PC-9 (cell line): ENCODE data around the gene RTKN. TPM values are rescaled to one million over a fixed set of nuclear protein-coding genes. Genes with fewer than 3 reads are reported as not detected.

Experiments used
- BruUV-seq: library from RNA; stranded (reverse); fragments of 400-500 nt; replicated peaks from 2 replicates; lab custom pipeline; 2021; lab: Mats Ljungman, UMichigan
- CTCF ChIA-PET: fragments of 300-600 bp; sonication (Branson Sonifier 250); formaldehyde crosslinking; loops from one replicate; lab custom pipeline; 2022; ENCODE audit warnings: antibody characterized with exemption; lab: Charles Lee
- POLR2A ChIA-PET: fragments of 300-600 bp; sonication (Branson Sonifier 250); formaldehyde crosslinking; loops from one replicate; lab custom pipeline; 2022; ENCODE audit warnings: antibody characterized with exemption; ENCODE audit not compliant: unreplicated experiment; lab: Charles Lee
- DNase-seq, 2 experiments: peaks; one replicate each; pipeline versions ENCODE4 v3.0.0 to v3.0.0-alpha.2; 2015 to 2022; ENCODE audit warnings: mixed read lengths in 1 of 2
- H2AFZ ChIP-seq: fragments of 200-600 bp; sonication (generic); 2 replicates; pipeline ENCODE4 v1.8.1; 2017; ENCODE audit warnings: antibody characterized with exemption
- H3F3A ChIP-seq: fragments of 200-600 bp; sonication (generic); 2 replicates; pipeline ENCODE4 v1.8.1; 2017; ENCODE audit warnings: antibody characterized with exemption, mild to moderate bottlenecking, low read depth; ENCODE audit not compliant: insufficient read depth
- H3K27ac ChIP-seq: fragments of 200-600 bp; sonication (generic); 2 replicates; pipeline ENCODE4 v1.6.1; 2016; ENCODE audit warnings: mixed run types
- H3K27me3 ChIP-seq: fragments of 200-600 bp; sonication (generic); 2 replicates; pipeline ENCODE4 v1.6.1; 2016; ENCODE audit warnings: low read depth, mixed run types; ENCODE audit not compliant: insufficient read depth
- H3K36me3 ChIP-seq: fragments of 200-600 bp; sonication (generic); 2 replicates; pipeline ENCODE4 v1.6.1; 2016; ENCODE audit warnings: low read depth, mixed run types
- H3K4me1 ChIP-seq: fragments of 200-600 bp; sonication (generic); replicated peaks from 2 replicates; pipeline ENCODE4 v1.6.1; 2016; ENCODE audit warnings: mixed run types; ENCODE audit not compliant: insufficient read depth
- H3K4me2 ChIP-seq: fragments of 200-600 bp; sonication (generic); 2 replicates; pipeline ENCODE4 v1.6.1; 2017; ENCODE audit warnings: mixed run types
- H3K4me3 ChIP-seq: fragments of 200-600 bp; sonication (generic); 2 replicates; pipeline ENCODE4 v1.6.1; 2016; ENCODE audit warnings: mixed run types
- H3K79me2 ChIP-seq: fragments of 200-600 bp; sonication (generic); 2 replicates; pipeline ENCODE4 v1.6.1; 2017; ENCODE audit warnings: low read depth, mixed run types
- H3K9me2 ChIP-seq: fragments of 200-600 bp; sonication (generic); 2 replicates; pipeline ENCODE4 v1.8.1; 2017; ENCODE audit warnings: mild to moderate bottlenecking; ENCODE audit not compliant: insufficient read depth
- H3K9me3 ChIP-seq: fragments of 200-600 bp; sonication (generic); 2 replicates; pipeline ENCODE4 v1.8.1; 2016; ENCODE audit warnings: low read depth; ENCODE audit not compliant: insufficient read depth
- H4K20me1 ChIP-seq: fragments of 200-600 bp; sonication (generic); 2 replicates; pipeline ENCODE4 v1.8.1; 2017; ENCODE audit not compliant: insufficient read depth
- EZH2 ChIP-seq: fragments of 200-600 bp; sonication (generic); IDR thresholded peaks from 2 replicates; pipeline ENCODE4 v1.8.0; 2017; ENCODE audit warnings: antibody characterized with exemption, low read depth
- intact Hi-C: fragments of 100-400 bp; cut with micrococcal nuclease; formaldehyde crosslinking; loops from one replicate; pipeline ENCODE4 v1.10.0; 2022; ENCODE audit not compliant: unreplicated experiment
- total RNA-seq: library from RNA; stranded (reverse); gene quantifications from 2 replicates; pipeline ENCODE4 v1.2.3, GENCODE V29; 2021
- TF ChIP-seq, protein P1 (sequence below): fragments of 200-600 bp; sonication (generic); conservative IDR thresholded peaks from 2 replicates; pipeline ENCODE4 v1.6.1; 2017; ENCODE audit warnings: mixed run types, antibody characterized with exemption, mild to moderate bottlenecking, moderate library complexity

RTKN gene
- total RNA-seq, 1 experiment from 2014 or later = 58.9 TPM

GRCh38 chr2:74417197-74417596 lies 24.5 kb downstream of the RTKN start:
- no peaks in the 10 kb centered on the region for H4K20me1 ChIP-seq
- peaks cover 9% of the 10 kb centered on the region for H3K4me1 ChIP-seq
- no peaks in the 10 kb centered on the region for H3K36me3 ChIP-seq
- ChIA-PET CTCF (no interaction called here), POLR2A (no interaction called here)
- no peak overlapping the region for H2AFZ ChIP-seq
- no peaks in the 10 kb centered on the region for H3K9me2 ChIP-seq
- H3K9me3 ChIP-seq = no peaks in the 10 kb centered on the region
- no peak overlapping the region for H3K4me2 ChIP-seq
- DNase-seq = no peak
- no peak for TF ChIP-seq EZH2
- TF ChIP-seq, protein P1, sequence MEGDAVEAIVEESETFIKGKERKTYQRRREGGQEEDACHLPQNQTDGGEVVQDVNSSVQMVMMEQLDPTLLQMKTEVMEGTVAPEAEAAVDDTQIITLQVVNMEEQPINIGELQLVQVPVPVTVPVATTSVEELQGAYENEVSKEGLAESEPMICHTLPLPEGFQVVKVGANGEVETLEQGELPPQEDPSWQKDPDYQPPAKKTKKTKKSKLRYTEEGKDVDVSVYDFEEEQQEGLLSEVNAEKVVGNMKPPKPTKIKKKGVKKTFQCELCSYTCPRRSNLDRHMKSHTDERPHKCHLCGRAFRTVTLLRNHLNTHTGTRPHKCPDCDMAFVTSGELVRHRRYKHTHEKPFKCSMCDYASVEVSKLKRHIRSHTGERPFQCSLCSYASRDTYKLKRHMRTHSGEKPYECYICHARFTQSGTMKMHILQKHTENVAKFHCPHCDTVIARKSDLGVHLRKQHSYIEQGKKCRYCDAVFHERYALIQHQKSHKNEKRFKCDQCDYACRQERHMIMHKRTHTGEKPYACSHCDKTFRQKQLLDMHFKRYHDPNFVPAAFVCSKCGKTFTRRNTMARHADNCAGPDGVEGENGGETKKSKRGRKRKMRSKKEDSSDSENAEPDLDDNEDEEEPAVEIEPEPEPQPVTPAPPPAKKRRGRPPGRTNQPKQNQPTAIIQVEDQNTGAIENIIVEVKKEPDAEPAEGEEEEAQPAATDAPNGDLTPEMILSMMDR = no peak
- H3K27ac ChIP-seq = no peak overlapping the region
- BruUV-seq = no TSS peak
- intact Hi-C loops = no loop called here
- H3K4me3 ChIP-seq = no peak overlapping the region
- H3K27me3 ChIP-seq = no peaks in the 10 kb centered on the region
- peaks cover 13% of the 10 kb centered on the region; the same call in 1 of the 2 replicates for H3F3A ChIP-seq
- H3K79me2 ChIP-seq = no peaks in the 10 kb centered on the region

GRCh38 chr2:74416778-74417177 lies 25.0 kb downstream of the RTKN start:
- peaks cover 9% of the 10 kb centered on the region; the same call in 1 of the 2 replicates for H3F3A ChIP-seq
- no peaks in the 10 kb centered on the region for H3K27me3 ChIP-seq
- POLR2A ChIA-PET = no interaction called here
- intact Hi-C loops = no loop called here
- no TSS peak for BruUV-seq
- TF ChIP-seq, protein P1 = no peak
- no peak for TF ChIP-seq EZH2
- no peak overlapping the region for H3K27ac ChIP-seq
- DNase-seq = no peak
- no peaks in the 10 kb centered on the region for H3K9me2 ChIP-seq
- H3K4me3 ChIP-seq = no peak overlapping the region
- no peak overlapping the region for H3K4me2 ChIP-seq
- H4K20me1 ChIP-seq = no peaks in the 10 kb centered on the region
- peaks cover 9% of the 10 kb centered on the region for H3K4me1 ChIP-seq
- H2AFZ ChIP-seq = no peak overlapping the region
- H3K36me3 ChIP-seq = no peaks in the 10 kb centered on the region
- CTCF ChIA-PET = no interaction called here
- H3K9me3 ChIP-seq = no peaks in the 10 kb centered on the region
- H3K79me2 ChIP-seq = no peaks in the 10 kb centered on the region

- no peak overlapping the region for H3K27ac ChIP-seq
- intact Hi-C loops = no loop called here
- H3F3A ChIP-seq = peaks cover 3% of the 10 kb centered on the region; the same call in 1 of the 2 replicates
- H3K27me3 ChIP-seq = no peaks in the 10 kb centered on the region
- CTCF ChIA-PET = no interaction called here
- no peak for DNase-seq
- H3K9me3 ChIP-seq = no peaks in the 10 kb centered on the region
- no peaks in the 10 kb centered on the region for H3K36me3 ChIP-seq
- H2AFZ ChIP-seq = no peak overlapping the region
- H3K79me2 ChIP-seq = no peaks in the 10 kb centered on the region
- no peak overlapping the region for H3K4me2 ChIP-seq
- H3K9me2 ChIP-seq = no peaks in the 10 kb centered on the region
- TF ChIP-seq EZH2 = no peak
- TF ChIP-seq, protein P1 = no peak
- no peak overlapping the region for H3K4me3 ChIP-seq
- no peaks in the 10 kb centered on the region for H4K20me1 ChIP-seq
- peaks cover 8% of the 10 kb centered on the region for H3K4me1 ChIP-seq
- BruUV-seq = no TSS peak
- POLR2A ChIA-PET = no interaction called here
Observed at GRCh38 chr2:74415762-74416395, 25.9 kb downstream of the RTKN start.
